OCI-LY7 (cell line): Measurements from ENCODE around the gene TMEM269. TPM values are rescaled to one million over a fixed set of nuclear protein-coding genes. Genes with fewer than 3 reads are reported as not detected.

Experiments
- BruUV-seq: library from RNA; stranded (reverse); fragments of 400-500 nt; replicated peaks from 2 replicates; lab custom pipeline; 2021; lab: Mats Ljungman, UMichigan
- CTCF ChIA-PET: fragments of 300-600 bp; sonication (Branson Sonifier 250); formaldehyde crosslinking; loops from one replicate; lab custom pipeline; 2022; ENCODE audit warnings: antibody characterized with exemption; ENCODE audit not compliant: unreplicated experiment; lab: Charles Lee
- POLR2A ChIA-PET: fragments of 300-600 bp; sonication (Branson Sonifier 250); formaldehyde crosslinking; loops from one replicate; lab custom pipeline; 2022; ENCODE audit warnings: antibody characterized with exemption; lab: Charles Lee
- DNase-seq: peaks from one replicate; pipeline ENCODE4 v3.0.0-alpha.2; 2015; ENCODE audit warnings: low spot score
- H2AFZ ChIP-seq: fragments of 200-600 bp; sonication (generic), shearing (Covaris generic); 2 replicates; pipeline ENCODE4 v1.6.1; 2014; ENCODE audit warnings: mild to moderate bottlenecking, antibody characterized with exemption, low read length, moderate library complexity
- H3K27ac ChIP-seq: fragments of 200-600 bp; sonication (generic); 2 replicates; pipeline ENCODE4 v1.5.1; 2014; ENCODE audit warnings: mixed run types, low read depth, mild to moderate bottlenecking, moderate library complexity, low read length, inconsistent platforms; ENCODE audit not compliant: poor library complexity, severe bottlenecking
- H3K36me3 ChIP-seq: fragments of 200-600 bp; sonication (generic); 2 replicates; pipeline ENCODE4 v1.6.1; 2014; ENCODE audit warnings: mild to moderate bottlenecking, antibody characterized with exemption, low read length, moderate library complexity, mixed read lengths; ENCODE audit not compliant: insufficient read depth
- H3K4me1 ChIP-seq: fragments of 200-600 bp; sonication (generic); 2 replicates; pipeline ENCODE4 v1.5.1; 2014; ENCODE audit warnings: mild to moderate bottlenecking, low read length; ENCODE audit not compliant: insufficient read depth, poor library complexity, severe bottlenecking
- H3K4me2 ChIP-seq: fragments of 200-600 bp; sonication (generic); 2 replicates; pipeline ENCODE4 v1.6.1; 2014; ENCODE audit warnings: mild to moderate bottlenecking, low read length
- H3K4me3 ChIP-seq: fragments of 200-600 bp; sonication (generic); 2 replicates; pipeline ENCODE4 v1.5.1; 2014; ENCODE audit warnings: mild to moderate bottlenecking, low read depth, low read length; ENCODE audit not compliant: poor library complexity, severe bottlenecking
- H3K79me2 ChIP-seq: fragments of 200-600 bp; sonication (generic); 2 replicates; pipeline ENCODE4 v1.6.1; 2016; ENCODE audit warnings: low read depth, mild to moderate bottlenecking, low read length, moderate library complexity, mixed read lengths; ENCODE audit not compliant: insufficient read depth
- H3K9me2 ChIP-seq: fragments of 200-600 bp; sonication (generic); 2 replicates; pipeline ENCODE4 v1.6.1; 2016; ENCODE audit warnings: mild to moderate bottlenecking, low read length, mixed read lengths; ENCODE audit not compliant: insufficient read depth
- H3K9me3 ChIP-seq: fragments of 200-600 bp; sonication (generic); 2 replicates; pipeline ENCODE4 v1.6.1; 2014; ENCODE audit warnings: mild to moderate bottlenecking, mixed run types, low read length, mixed read lengths
- H4K20me1 ChIP-seq: fragments of 200-600 bp; sonication (generic); 2 replicates; pipeline ENCODE4 v1.6.1; 2014; ENCODE audit warnings: mild to moderate bottlenecking, antibody characterized with exemption, low read length, moderate library complexity, mixed read lengths; ENCODE audit not compliant: insufficient read depth
- CTCF ChIP-seq: fragments of 200-600 bp; sonication (generic); conservative IDR thresholded peaks from 2 replicates; pipeline ENCODE4 v1.5.1; 2014; ENCODE audit warnings: mild to moderate bottlenecking, antibody characterized with exemption, low read length, moderate library complexity, mixed read lengths
- EZH2phosphoT487 ChIP-seq: fragments of 200-600 bp; sonication (generic); IDR thresholded peaks from 2 replicates; pipeline ENCODE4 v1.6.1; 2018; ENCODE audit warnings: low read depth, borderline replicate concordance, mild to moderate bottlenecking, mixed run types, antibody characterized with exemption, low read length, moderate library complexity, mixed read lengths
- intact Hi-C: fragments of 100-400 bp; cut with micrococcal nuclease; formaldehyde crosslinking; loops from one replicate; pipeline ENCODE4 v1.10.0; 2022; ENCODE audit not compliant: unreplicated experiment
- total RNA-seq, 2 experiments: library from RNA; depleted of rRNA in 1 of 2; stranded (reverse); fragments of >200 nt in 1 of 2; shearing (Covaris generic) in 1 of 2; gene quantifications; 2 replicates each; pipeline ENCODE4 v1.2.3, GENCODE V29; 2014 to 2022

TMEM269 gene
- total RNA-seq, 2 experiments from 2014 or later = 0.16 to 0.46 TPM

- peaks cover 11% of the 10 kb centered on the region for H3K4me1 ChIP-seq
- H4K20me1 ChIP-seq = no peaks in the 10 kb centered on the region
- no peak within 1 kb of the TSS for H3K4me3 ChIP-seq
- H2AFZ ChIP-seq = no peak within 1 kb of the TSS
- intact Hi-C loops = no loop called here
- no peaks in the 10 kb centered on the region for H3K9me3 ChIP-seq
- H3K36me3 ChIP-seq = no peaks in the 10 kb centered on the region
- H3K27ac ChIP-seq = no peak within 1 kb of the TSS
- no peak for TF ChIP-seq CTCF
- no peak for TF ChIP-seq EZH2phosphoT487
- no peaks in the 10 kb centered on the region for H3K79me2 ChIP-seq
- CTCF ChIA-PET = no interaction called here
- no peak within 1 kb of the TSS for H3K4me2 ChIP-seq
- no peaks in the 10 kb centered on the region for H3K9me2 ChIP-seq
- DNase-seq = no peak
- POLR2A ChIA-PET = no interaction called here
- no TSS peak for BruUV-seq
Measured at GRCh38 chr1:42739753-42740700, 44.8 kb upstream of the TMEM269 start, which contains the start of gene CLDN19. CLDN19 (minus strand) TSS chr1:42740236; CDS start chr1:42740063, 173 bp downstream.

GRCh38 chr1:42740851-42741580 is 43.8 kb upstream of the TMEM269 start:
- BruUV-seq = no TSS peak
- Histone ChIP-seq H2AFZ (no peak overlapping the region), H4K20me1 (no peaks in the 10 kb centered on the region), H3K4me2 (no peak overlapping the region), H3K36me3 (peaks cover 6% of the 10 kb centered on the region; the same call in 1 of the 2 replicates), H3K79me2 (no peaks in the 10 kb centered on the region), H3K9me3 (no peaks in the 10 kb centered on the region), H3K9me2 (no peaks in the 10 kb centered on the region), H3K4me3 (no peak overlapping the region), H3K4me1 (peaks cover 11% of the 10 kb centered on the region), H3K27ac (no peak overlapping the region)
- no peak for DNase-seq
- ChIA-PET CTCF (no interaction called here), POLR2A (no interaction called here)
- intact Hi-C loops = no loop called here
- TF ChIP-seq EZH2phosphoT487 (no peak), CTCF (no peak)
